GM12878 (cell line): ENCODE results near the gene IER2. TPM values are rescaled to one million over a fixed set of nuclear protein-coding genes. Genes with fewer than 3 reads are reported as not detected.

ENCODE experiments used
- ATAC-seq: fragments of 200-7000 bp; cut with Tn5 transposase; 3 replicates; pipeline ENCODE4 v1.9.1; 2020; ENCODE audit warnings: mild to moderate bottlenecking, moderate library complexity
- BruUV-seq: library from RNA; stranded (reverse); fragments of 400-500 nt; replicated peaks from 2 replicates; lab custom pipeline; 2021; lab: Mats Ljungman, UMichigan
- CTCF ChIA-PET: fragments of 300-600 bp; sonication (Branson Sonifier 250); formaldehyde crosslinking; extraction: SDS; loops from one replicate; lab custom pipeline; 2021; ENCODE audit warnings: inconsistent platforms; lab: Yijun Ruan, JAX
- POLR2A ChIA-PET: fragments of 350-600 bp; formaldehyde crosslinking; extraction: SDS; loops from one replicate; lab custom pipeline; 2021; ENCODE audit warnings: inconsistent platforms; lab: Charles Lee
- RAD21 ChIA-PET: fragments of 300-600 bp; sonication (Branson Sonifier 250); formaldehyde crosslinking; loops from one replicate; lab custom pipeline; 2023; ENCODE audit warnings: antibody characterized with exemption; ENCODE audit not compliant: unreplicated experiment; lab: Charles Lee
- SMC1A ChIA-PET: fragments of 300-600 bp; sonication (Branson Sonifier 250); formaldehyde crosslinking; loops from one replicate; lab custom pipeline; 2023; ENCODE audit not compliant: unreplicated experiment, uncharacterized antibody; lab: Charles Lee
- DNase-seq: peaks from one replicate; pipeline ENCODE4 v3.0.0-alpha.2; 2011; ENCODE audit warnings: low read depth, low spot score
- FAIRE-seq: peaks from 3 replicates; lab custom pipeline; 2011; peaks lifted over from hg19 to GRCh38; lab: Jason Lieb, UNC
- H2AFZ ChIP-seq: 2 replicates; pipeline ENCODE4 v1.6.0; 2011; ENCODE audit warnings: low read depth, low read length, control low read depth; ENCODE audit not compliant: control insufficient read depth
- H3K27ac ChIP-seq: 2 replicates; pipeline ENCODE4 v1.5.1; 2011; ENCODE audit warnings: control low read depth; ENCODE audit not compliant: control insufficient read depth, insufficient read depth
- H3K27me3 ChIP-seq, 2 experiments: replicated peaks in 1 of 2; 2 replicates each; pipeline versions ENCODE4 v1.6.0 to v1.6.1; 2011; ENCODE audit warnings: low read length in 1 of 2; ENCODE audit not compliant: control insufficient read depth in 2 of 2, insufficient read depth in 2 of 2
- H3K36me3 ChIP-seq, 2 experiments: 2 replicates each; pipeline ENCODE4 v1.5.1; 2011; ENCODE audit warnings: low read length in 1 of 2; ENCODE audit not compliant: control insufficient read depth in 2 of 2, insufficient read depth in 2 of 2
- H3K4me1 ChIP-seq: 2 replicates; pipeline ENCODE4 v1.6.1; 2011; ENCODE audit warnings: mild to moderate bottlenecking, low read length, moderate library complexity, mixed read lengths; ENCODE audit not compliant: control insufficient read depth, insufficient read depth
- H3K4me2 ChIP-seq: 2 replicates; pipeline ENCODE4 v1.6.0; 2011; ENCODE audit warnings: control low read depth; ENCODE audit not compliant: control insufficient read depth, insufficient read depth
- H3K4me3 ChIP-seq: fragments of 200-600 bp; sonication (generic); 2 replicates; pipeline ENCODE4 v1.5.1; 2016
- H3K79me2 ChIP-seq: 2 replicates; pipeline ENCODE4 v1.6.0; 2011; ENCODE audit warnings: low read length; ENCODE audit not compliant: control insufficient read depth, insufficient read depth
- H3K9ac ChIP-seq: 2 replicates; pipeline ENCODE4 v1.8.0; 2011; ENCODE audit warnings: low read length, control low read depth, mixed read lengths; ENCODE audit not compliant: control insufficient read depth, insufficient read depth
- H3K9me3 ChIP-seq: replicated peaks from 3 replicates; pipeline ENCODE4 v1.5.1; 2011; ENCODE audit warnings: mild to moderate bottlenecking, low read length; ENCODE audit not compliant: control insufficient read depth, insufficient read depth
- H4K20me1 ChIP-seq: 2 replicates; pipeline ENCODE4 v1.6.0; 2011; ENCODE audit not compliant: control insufficient read depth, insufficient read depth
- BCLAF1 ChIP-seq: fragments of 450-650 bp; IDR thresholded peaks from 2 replicates; pipeline ENCODE4 v1.6.1; 2017; ENCODE audit warnings: antibody characterized with exemption, mild to moderate bottlenecking, moderate library complexity
- E2F4 ChIP-seq: IDR thresholded peaks from 2 replicates; pipeline ENCODE4 v1.6.1; 2012; ENCODE audit warnings: low read depth, low read length, improper control_type of control experiment
- HSF1 ChIP-seq: fragments of 150-350 bp; IDR thresholded peaks from 2 replicates; pipeline ENCODE4 v1.6.1; 2014; ENCODE audit warnings: mild to moderate bottlenecking, low read depth, low read length
- IKZF1 ChIP-seq: fragments of 450-650 bp; conservative IDR thresholded peaks from 2 replicates; pipeline ENCODE4 v1.6.1; 2017; ENCODE audit warnings: antibody characterized with exemption, mild to moderate bottlenecking
- IRF3 ChIP-seq: fragments of 450-650 bp; IDR thresholded peaks from 2 replicates; pipeline ENCODE4 v1.6.1; 2014; ENCODE audit warnings: mild to moderate bottlenecking
- MTA3 ChIP-seq: IDR thresholded peaks from 2 replicates; pipeline ENCODE4 v1.6.1; 2012; ENCODE audit warnings: low read length, inconsistent platforms, borderline replicate concordance
- NFYA ChIP-seq: IDR thresholded peaks from 2 replicates; pipeline ENCODE4 v1.6.1; 2011; ENCODE audit warnings: low read depth, mild to moderate bottlenecking, low read length, improper control_type of control experiment, borderline replicate concordance
- NR2C2 ChIP-seq: IDR thresholded peaks from 2 replicates; pipeline ENCODE4 v1.6.1; 2011; ENCODE audit warnings: borderline replicate concordance, low read depth; ENCODE audit not compliant: control insufficient read depth, insufficient read length
- PAX8 ChIP-seq: fragments of 450-650 bp; IDR thresholded peaks from 2 replicates; pipeline ENCODE4 v1.6.1; 2017; ENCODE audit warnings: mild to moderate bottlenecking, moderate library complexity
- PML ChIP-seq: IDR thresholded peaks from 2 replicates; pipeline ENCODE4 v1.6.1; 2012; ENCODE audit warnings: low read length, inconsistent platforms
- RFX5 ChIP-seq: IDR thresholded peaks from 2 replicates; pipeline ENCODE4 v1.6.1; 2011; ENCODE audit warnings: low read depth, low read length, improper control_type of control experiment
- SMARCA5 ChIP-seq: fragments of 450-650 bp; IDR thresholded peaks from 2 replicates; pipeline ENCODE4 v1.6.1; 2017; ENCODE audit warnings: mild to moderate bottlenecking
- SMC3 ChIP-seq: IDR thresholded peaks from 2 replicates; pipeline ENCODE4 v1.6.1; 2011; ENCODE audit warnings: low read length, improper control_type of control experiment, borderline replicate concordance
- SP1 ChIP-seq: IDR thresholded peaks from one replicate; pipeline ENCODE4 v1.6.1; 2011; ENCODE audit warnings: low read depth, low read length
- SREBF2 ChIP-seq: IDR thresholded peaks from 2 replicates; pipeline ENCODE4 v1.6.1; 2012; ENCODE audit warnings: mild to moderate bottlenecking, low read length
- SUPT20H ChIP-seq: IDR thresholded peaks from 2 replicates; pipeline ENCODE4 v1.6.1; 2011; ENCODE audit warnings: low read depth, mild to moderate bottlenecking, low read length, moderate library complexity, borderline replicate concordance; ENCODE audit not compliant: control insufficient read depth
- WGBS: methylation state at CpG from one replicate; pipeline ENCODE4 v1.1.6; 2016; ENCODE audit warnings: low lambda C conversion rate; ENCODE audit not compliant: insufficient replicate concordance, insufficient coverage; ENCODE audit errors: missing lambda C conversion rate; 5-methylcytosine and 5-hydroxymethylcytosine counted together
- in situ Hi-C: fragments of 300-500 bp; cut with MboI; formaldehyde crosslinking; loops from 9 replicates; pipeline ENCODE4 v1.14.3; 2018; ENCODE audit warnings: mixed read lengths
- intact Hi-C: fragments of 100-400 bp; cut with micrococcal nuclease; formaldehyde crosslinking; loops from one replicate; pipeline ENCODE4 v1.14.2; 2022; ENCODE audit not compliant: unreplicated experiment
- polyA plus RNA-seq, 11 experiments: library from polyadenylated mRNA; depleted of rRNA in 4 of 11; unstranded in 6 of 11; stranded (reverse) in 5 of 11; fragments of >200 nt; fragmentation: Nextera tagmentation in 4 of 11; fragmentation: Illumina TruSeq in 1 of 11; extraction: Ambion mirVana in 4 of 11; extraction: Trizol in 1 of 11; gene quantifications; 1 replicate in 1 of 11; 2 replicates in 10 of 11; pipeline versions ENCODE4 v1.2.1 to v1.2.3, GENCODE V29; 2011 to 2016; ENCODE audit warnings: inconsistent platforms in 2 of 11, missing spikeins in 2 of 11, low read depth in 1 of 11
- total RNA-seq, 4 experiments: library from RNA; depleted of rRNA in 3 of 4; stranded (reverse); fragments of >200 nt in 3 of 4; fragmentation: Illumina TruSeq in 1 of 4; extraction: Trizol in 1 of 4; gene quantifications; 2 replicates each; pipeline versions ENCODE4 v1.2.1 to v1.2.3, GENCODE V29; 2013 to 2021

The IER2 gene
- total and polyA plus RNA-seq, 10 of the 15 experiments (the other 5 are each of a cell fraction or from before 2014, with no cell fraction given), result 2.8 to 94.5 (median 24.9) TPM

GRCh38 chr19:13151605-13152355, 1.6 kb downstream of the IER2 start:
- Histone ChIP-seq H3K9ac (peak overlapping the region; percentile 97), H3K4me1 (peaks cover 14% of the 10 kb centered on the region), H3K27me3 (no peaks in the 10 kb centered on the region), H3K36me3 (no peaks in the 10 kb centered on the region; a peak in 2 of 4 replicates), H3K9me3 (no peaks in the 10 kb centered on the region), H3K27ac (peak overlapping the region; percentile 97), H3K79me2 (peaks cover 47% of the 10 kb centered on the region), H4K20me1 (no peaks in the 10 kb centered on the region), H3K4me2 (peak overlapping the region; percentile 92), H3K4me3 (peak overlapping the region; percentile 99), H2AFZ (peak overlapping the region; percentile 81)
- BruUV-seq, result no TSS peak
- in situ Hi-C loops, result loop anchor here (10.0 to 25.0 kb wide), 3 partner anchors 693 to 1564 kb away; partner anchors contain the start of genes ACP5 and ZNF627
- ChIA-PET SMC1A (interaction anchor here (0.6 to 1.4 kb wide), 8 partner anchors 12 to 1065 kb away, joined by 3 to 5 read pairs (median 4); partner anchors contain the start of gene NACC1), POLR2A (interaction anchor here (1.0 to 2.2 kb wide), 9 partner anchors 11 to 688 kb away, joined by 3 to 41 read pairs (median 5); partner anchors contain the start of genes JUNB and NACC1), RAD21 (interaction anchor here (1.0 to 2.2 kb wide), 10 partner anchors 12 to 186 kb away, joined by 3 to 21 read pairs (median 4); partner anchors contain the start of genes NACC1 and TRMT1), CTCF (interaction anchor here (0.7 to 2.1 kb wide), 9 partner anchors 12 to 187 kb away, joined by 3 to 9 read pairs (median 4); partner anchors contain the start of gene NACC1)
- no peak for FAIRE-seq
- peak; percentile 48 for ATAC-seq
- intact Hi-C loops, result loop anchor here (2.0 to 10.0 kb wide), 4 partner anchors 33 to 853 kb away; partner anchors contain the start of genes LYL1, NACC1 and RFX1
- no peak for DNase-seq
- under 1% methylated on average over 52 of the region's 71 CpGs for WGBS
- TF ChIP-seq SUPT20H (no peak), PAX8 (no peak), IKZF1 (peak; percentile 98), RFX5 (no peak), IRF3 (no peak), SREBF2 (no peak), E2F4 (peak; percentile 85), PML (no peak), MTA3 (no peak), NFYA (no peak), SP1 (peak; percentile 78), NR2C2 (no peak), BCLAF1 (no peak), SMARCA5 (no peak), HSF1 (no peak), SMC3 (no peak)
